Gastrocnemius medialis (tissue), 4 donors: Measurements from ENCODE around the gene PPP2R5E. TPM values are rescaled to one million over a fixed set of nuclear protein-coding genes. Genes with fewer than 3 reads are reported as not detected.

Experiments
- ATAC-seq, 2 donors: fragments of 150-250 bp; one replicate each; pipeline ENCODE4 v1.9.1; 2016
- DNase-seq, 2 donors: peaks; one replicate each; pipeline ENCODE4 v3.0.0-alpha.2; 2019
- H3K27ac ChIP-seq, 4 donors: fragments of 200-600 bp; sonication (generic); 1 replicate in 1 of 4; 2 replicates in 3 of 4; pipeline ENCODE4 v1.5.1; 2016 to 2018; ENCODE audit warnings: mild to moderate bottlenecking in 2 of 4, moderate library complexity in 1 of 4
- H3K27me3 ChIP-seq, 3 donors: fragments of 200-600 bp; sonication (generic) in 2 of 3; 1 replicate in 1 of 3; 2 replicates in 2 of 3; pipeline versions ENCODE4 v1.5.1 to v1.6.0; 2016 to 2019; ENCODE audit warnings: mild to moderate bottlenecking in 1 of 3, moderate library complexity in 1 of 3
- H3K36me3 ChIP-seq, 2 donors: fragments of 200-600 bp; sonication (generic) in 1 of 2; one replicate each; pipeline ENCODE4 v1.5.1; 2017 to 2018
- H3K4me1 ChIP-seq, 2 donors: fragments of 200-600 bp; sonication (generic) in 1 of 2; one replicate each; pipeline ENCODE4 v1.5.1; 2016 to 2017; ENCODE audit warnings: mild to moderate bottlenecking in 2 of 2
- H3K4me3 ChIP-seq, 4 donors: fragments of 200-600 bp; sonication (generic) in 3 of 4; 1 replicate in 1 of 4; 2 replicates in 3 of 4; pipeline ENCODE4 v1.5.1; 2016 to 2019; ENCODE audit warnings: mild to moderate bottlenecking in 2 of 4
- H3K9me3 ChIP-seq, 3 donors: fragments of 200-600 bp; sonication (generic) in 2 of 3; 1 replicate in 1 of 3; 2 replicates in 2 of 3; pipeline ENCODE4 v1.5.1; 2016 to 2019
- POLR2A ChIP-seq, 2 donors: fragments of 450-650 bp; IDR thresholded peaks; one replicate each; pipeline ENCODE4 v1.6.1; 2017; ENCODE audit warnings: antibody characterized with exemption in 2 of 2, mild to moderate bottlenecking in 2 of 2, moderate library complexity in 2 of 2
- in situ Hi-C, 4 donors: fragments of 200-750 bp; cut with MboI; loops; one replicate each; pipeline versions ENCODE4 v1.15.0 to v1.8.0; 2017; ENCODE audit warnings: low sequenced_read_pairs in 4 of 4
- intact Hi-C: fragments of 100-400 bp; cut with DNase I; formaldehyde crosslinking; loops from one replicate; pipeline ENCODE4 v1.15.1; 2023; ENCODE audit warnings: low total_unique reads
- total RNA-seq, 4 donors: library from RNA; depleted of rRNA; stranded (reverse); fragments of >200 nt; gene quantifications; one replicate each; pipeline versions ENCODE4 v1.1.0 to v1.2.3, GENCODE V29; 2016
- TF ChIP-seq, protein P1 (sequence below), 5 experiments: fragments of 450-650 bp in 3 of 5; fragments of 200-600 bp in 2 of 5; sonication (generic) in 2 of 5; IDR thresholded peaks in 4 of 5; conservative IDR thresholded peaks in 1 of 5; 1 replicate in 4 of 5; 2 replicates in 1 of 5; pipeline ENCODE4 v1.5.1; 2016 to 2019; ENCODE audit warnings: antibody characterized with exemption in 5 of 5, mild to moderate bottlenecking in 3 of 5, moderate library complexity in 3 of 5

Gene PPP2R5E
- total RNA-seq, 4 donors from 2014 or later: 14.6 to 25.8 (median 22.3) TPM

DNA sequence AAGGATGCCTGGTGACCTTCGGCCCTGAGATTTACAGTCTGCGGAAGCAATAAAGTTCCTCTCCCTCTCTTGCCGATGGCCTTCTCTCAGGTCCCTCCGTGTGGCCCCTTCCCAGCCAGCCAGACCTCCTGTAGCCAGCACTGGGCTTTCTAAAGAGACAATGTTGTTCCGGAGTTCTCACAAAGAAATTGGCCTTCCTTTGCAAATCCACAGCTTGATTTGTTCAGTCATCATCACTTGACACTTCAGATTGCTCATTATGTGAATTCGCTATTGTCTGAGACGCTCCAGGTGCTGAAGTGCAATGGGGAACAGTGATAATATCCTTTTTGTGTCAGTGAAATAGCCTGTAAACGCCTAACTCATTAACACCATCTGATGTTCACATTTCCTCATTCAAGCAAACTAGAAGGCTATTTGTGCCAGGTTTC lies 180.8 kb downstream of the PPP2R5E start:
- Histone ChIP-seq H3K4me3 (no peak overlapping the region), H3K9me3 (no peaks in the 10 kb centered on the region), H3K4me1 (no peaks in the 10 kb centered on the region), H3K36me3 (no peaks in the 10 kb centered on the region), H3K27ac (no peak overlapping the region), H3K27me3 (no peaks in the 10 kb centered on the region)
- ATAC-seq (no peak), DNase-seq (no peak)
- in situ Hi-C loops: no loop called here
- intact Hi-C loops: no loop called here
- TF ChIP-seq, protein P1, sequence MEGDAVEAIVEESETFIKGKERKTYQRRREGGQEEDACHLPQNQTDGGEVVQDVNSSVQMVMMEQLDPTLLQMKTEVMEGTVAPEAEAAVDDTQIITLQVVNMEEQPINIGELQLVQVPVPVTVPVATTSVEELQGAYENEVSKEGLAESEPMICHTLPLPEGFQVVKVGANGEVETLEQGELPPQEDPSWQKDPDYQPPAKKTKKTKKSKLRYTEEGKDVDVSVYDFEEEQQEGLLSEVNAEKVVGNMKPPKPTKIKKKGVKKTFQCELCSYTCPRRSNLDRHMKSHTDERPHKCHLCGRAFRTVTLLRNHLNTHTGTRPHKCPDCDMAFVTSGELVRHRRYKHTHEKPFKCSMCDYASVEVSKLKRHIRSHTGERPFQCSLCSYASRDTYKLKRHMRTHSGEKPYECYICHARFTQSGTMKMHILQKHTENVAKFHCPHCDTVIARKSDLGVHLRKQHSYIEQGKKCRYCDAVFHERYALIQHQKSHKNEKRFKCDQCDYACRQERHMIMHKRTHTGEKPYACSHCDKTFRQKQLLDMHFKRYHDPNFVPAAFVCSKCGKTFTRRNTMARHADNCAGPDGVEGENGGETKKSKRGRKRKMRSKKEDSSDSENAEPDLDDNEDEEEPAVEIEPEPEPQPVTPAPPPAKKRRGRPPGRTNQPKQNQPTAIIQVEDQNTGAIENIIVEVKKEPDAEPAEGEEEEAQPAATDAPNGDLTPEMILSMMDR (IDR thresholded peaks at IDR 0.05 in 4 of 5, conservative IDR thresholded peaks at IDR 0.05 in 1 of 5): no peak
- TF ChIP-seq POLR2A (IDR thresholded peaks at IDR 0.05): no peak

DNA sequence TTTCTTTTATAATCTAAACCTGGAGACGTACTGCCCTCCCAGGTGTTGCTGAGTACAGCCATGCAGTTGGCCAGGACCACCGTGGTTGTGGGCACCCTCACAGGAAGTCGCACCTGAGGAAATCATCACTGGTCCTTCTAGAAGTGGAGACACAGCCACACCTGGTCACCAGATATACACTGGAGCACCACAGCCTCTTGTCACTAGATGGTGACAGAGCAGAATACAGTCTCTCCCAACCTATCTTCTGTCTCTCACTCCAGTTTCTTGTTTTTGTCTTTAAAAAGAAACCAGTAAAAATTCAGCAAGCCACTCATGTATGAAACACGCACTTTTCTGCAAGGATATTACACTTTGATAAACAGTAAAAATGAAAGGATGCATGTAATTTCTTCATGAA lies 181.4 kb downstream of the PPP2R5E start:
- no peak for TF ChIP-seq POLR2A (IDR thresholded peaks at IDR 0.05)
- TF ChIP-seq, protein P1 (IDR thresholded peaks at IDR 0.05 in 4 of 5, conservative IDR thresholded peaks at IDR 0.05 in 1 of 5): no peak

DNA sequence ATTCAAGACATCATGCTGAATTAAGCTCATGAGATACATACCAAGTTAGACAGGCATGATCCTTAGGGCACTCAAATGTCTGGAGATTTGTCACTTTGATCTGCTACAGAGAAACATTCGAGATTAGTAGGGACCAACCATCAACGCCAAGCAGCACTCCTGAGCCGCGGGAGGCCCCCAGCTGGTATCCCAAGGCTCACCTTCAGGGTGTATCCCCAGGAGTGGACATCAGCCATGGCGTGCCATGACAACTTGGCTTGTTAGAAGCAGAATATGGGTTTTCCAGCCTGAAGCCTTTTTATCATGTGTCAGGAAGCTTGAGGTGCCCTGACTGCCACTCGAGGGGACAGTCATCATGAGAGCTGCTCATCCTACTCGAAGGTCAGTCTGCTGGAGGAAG lies 185.3 kb downstream of the PPP2R5E start:
- no peaks in the 10 kb centered on the region for H3K36me3 ChIP-seq
- no peak for ATAC-seq
- TF ChIP-seq POLR2A (IDR thresholded peaks at IDR 0.05): no peak
- TF ChIP-seq, protein P1 (IDR thresholded peaks at IDR 0.05 in 4 of 5, conservative IDR thresholded peaks at IDR 0.05 in 1 of 5): no peak
- no peak overlapping the region for H3K27ac ChIP-seq
- no peak for DNase-seq
- no peaks in the 10 kb centered on the region for H3K27me3 ChIP-seq
- in situ Hi-C loops: no loop called here
- H3K9me3 ChIP-seq: no peaks in the 10 kb centered on the region
- H3K4me3 ChIP-seq: no peak overlapping the region
- no peaks in the 10 kb centered on the region for H3K4me1 ChIP-seq
- intact Hi-C loops: no loop called here

More for the DNA sequence above, 181.4 kb downstream of the PPP2R5E start:
- no peak overlapping the region for H3K27ac ChIP-seq
- ATAC-seq: no peak
- no peaks in the 10 kb centered on the region for H3K27me3 ChIP-seq
- in situ Hi-C loops: no loop called here
- no peak overlapping the region for H3K4me3 ChIP-seq
- no peaks in the 10 kb centered on the region for H3K4me1 ChIP-seq
- intact Hi-C loops: no loop called here
- no peaks in the 10 kb centered on the region for H3K36me3 ChIP-seq
- no peaks in the 10 kb centered on the region for H3K9me3 ChIP-seq
- DNase-seq: no peak

DNA sequence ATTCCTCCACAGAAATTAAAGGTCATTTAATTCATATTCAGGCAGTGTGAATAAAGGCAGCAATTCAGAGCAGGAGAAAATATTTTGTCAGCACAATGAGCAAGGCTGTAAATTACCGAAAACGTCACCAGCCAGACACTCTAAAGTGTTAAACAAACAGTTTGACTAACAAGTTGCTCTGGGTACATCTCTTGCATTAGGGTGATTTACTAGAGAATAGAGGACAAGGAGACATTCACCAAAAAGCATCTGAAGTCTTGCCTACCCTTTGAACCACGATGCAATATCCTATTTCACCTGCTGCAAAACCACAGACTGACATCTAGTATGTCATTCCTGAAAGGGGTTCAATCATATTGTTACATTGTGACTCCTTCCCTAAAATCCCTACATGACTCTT lies 197.4 kb downstream of the PPP2R5E start:
- ATAC-seq (no peak), DNase-seq (no peak)
- H3K4me3 ChIP-seq: no peak overlapping the region
- intact Hi-C loops (no loop called here), in situ Hi-C loops (no loop called here)
- no peak overlapping the region for H3K27ac ChIP-seq
- no peak for TF ChIP-seq POLR2A (IDR thresholded peaks at IDR 0.05)
- TF ChIP-seq, protein P1 (IDR thresholded peaks at IDR 0.05 in 4 of 5, conservative IDR thresholded peaks at IDR 0.05 in 1 of 5): no peak
- no peaks in the 10 kb centered on the region for H3K4me1 ChIP-seq
- no peaks in the 10 kb centered on the region for H3K27me3 ChIP-seq
- no peaks in the 10 kb centered on the region for H3K36me3 ChIP-seq
- no peaks in the 10 kb centered on the region for H3K9me3 ChIP-seq

DNA sequence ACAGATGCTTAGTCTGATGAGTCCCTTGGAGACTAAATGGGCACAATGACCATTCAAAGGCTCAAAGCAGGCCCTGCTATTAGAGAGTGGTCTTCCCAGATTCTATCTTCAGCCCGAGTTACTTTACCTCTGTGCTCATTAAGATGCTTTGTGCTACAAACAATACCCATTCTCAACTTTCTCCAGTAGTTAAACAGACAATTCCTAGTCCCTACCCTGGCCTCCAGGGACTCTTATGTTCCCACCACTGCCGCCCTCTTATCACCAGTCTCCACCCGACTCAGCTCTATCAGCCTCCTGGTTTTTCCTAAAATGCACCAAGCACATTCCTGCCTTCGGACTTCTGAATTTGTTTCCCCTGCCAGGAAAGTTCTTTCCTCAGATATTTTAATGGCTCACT lies 198.8 kb downstream of the PPP2R5E start:
- intact Hi-C loops: no loop called here
- H3K4me3 ChIP-seq: no peak overlapping the region
- TF ChIP-seq, protein P1 (IDR thresholded peaks at IDR 0.05 in 4 of 5, conservative IDR thresholded peaks at IDR 0.05 in 1 of 5): no peak
- no peaks in the 10 kb centered on the region for H3K4me1 ChIP-seq
- ATAC-seq: no peak
- no peaks in the 10 kb centered on the region for H3K9me3 ChIP-seq
- no peak overlapping the region for H3K27ac ChIP-seq
- H3K27me3 ChIP-seq: no peaks in the 10 kb centered on the region
- no peak for DNase-seq
- in situ Hi-C loops: no loop called here
- no peaks in the 10 kb centered on the region for H3K36me3 ChIP-seq
